Small intestine (tissue), 7 donors: Measurements from ENCODE around the gene CD226. TPM values are rescaled to one million over a fixed set of nuclear protein-coding genes. Genes with fewer than 3 reads are reported as not detected.

Source experiments
- DNase-seq, 2 donors: peaks; one replicate each; pipeline versions ENCODE4 v3.0.0 to v3.0.0-alpha.2; 2013
- FAIRE-seq: peaks from 2 replicates; lab custom pipeline; 2012; peaks lifted over from hg19 to GRCh38; lab: Jason Lieb, UNC
- H3K27ac ChIP-seq, 3 donors: one replicate each; pipeline ENCODE4 v1.5.1; 2013; ENCODE audit warnings: low read length in 2 of 3, mild to moderate bottlenecking in 2 of 3, control low read depth in 1 of 3, inconsistent platforms in 1 of 3, low read depth in 1 of 3, moderate library complexity in 1 of 3
- H3K27me3 ChIP-seq, 3 donors: one replicate each; pipeline ENCODE4 v1.6.1; 2013; ENCODE audit warnings: low read length in 3 of 3, inconsistent platforms in 1 of 3; ENCODE audit not compliant: control insufficient read depth in 3 of 3, insufficient read depth in 3 of 3
- H3K36me3 ChIP-seq, 3 donors: one replicate each; pipeline ENCODE4 v1.6.1; 2013; ENCODE audit warnings: low read length in 3 of 3, inconsistent platforms in 1 of 3, low read depth in 1 of 3, mild to moderate bottlenecking in 1 of 3, moderate library complexity in 1 of 3; ENCODE audit not compliant: control insufficient read depth in 3 of 3, insufficient read depth in 2 of 3
- H3K4me1 ChIP-seq, 3 donors: one replicate each; pipeline ENCODE4 v1.6.1; 2013; ENCODE audit warnings: low read length in 2 of 3, inconsistent platforms in 1 of 3, low read depth in 1 of 3, mild to moderate bottlenecking in 1 of 3, moderate library complexity in 1 of 3; ENCODE audit not compliant: control insufficient read depth in 3 of 3, insufficient read depth in 2 of 3
- H3K4me3 ChIP-seq, 3 donors: one replicate each; pipeline ENCODE4 v1.5.1; 2013; ENCODE audit warnings: low read length in 3 of 3, control low read depth in 1 of 3, inconsistent platforms in 1 of 3, low read depth in 1 of 3, mild to moderate bottlenecking in 1 of 3, moderate library complexity in 1 of 3
- H3K9me3 ChIP-seq, 2 donors: one replicate each; pipeline ENCODE4 v1.6.1; 2013; ENCODE audit warnings: low read depth in 1 of 2, low read length in 1 of 2; ENCODE audit not compliant: control insufficient read depth in 2 of 2, insufficient read depth in 1 of 2
- WGBS, 3 donors: extraction: QIAGEN DNeasy Blood & Tissue Kit; methylation state at CpG; one replicate each; pipeline ENCODE4 v1.1.7; 2013; 5-methylcytosine and 5-hydroxymethylcytosine counted together
- polyA plus RNA-seq, 4 donors: library from polyadenylated mRNA; stranded (reverse) in 3 of 4; unstranded in 1 of 4; fragments of 200-250 nt in 3 of 4; fragments of 120-200 nt in 1 of 4; gene quantifications; one replicate each; pipeline versions ENCODE4 v1.2.1 to v1.2.3, GENCODE V29; 2013
- donor health status: healthy with polysubstance abuse.
- donor health status: control.
- donor health status: control.
- donor health status: Bipolar disorder and iron deficiency.
- donor health status: healthy.

Gene CD226
- polyA plus RNA-seq, 4 donors, result 0.22 to 1.6 (median 0.74) TPM

DNA sequence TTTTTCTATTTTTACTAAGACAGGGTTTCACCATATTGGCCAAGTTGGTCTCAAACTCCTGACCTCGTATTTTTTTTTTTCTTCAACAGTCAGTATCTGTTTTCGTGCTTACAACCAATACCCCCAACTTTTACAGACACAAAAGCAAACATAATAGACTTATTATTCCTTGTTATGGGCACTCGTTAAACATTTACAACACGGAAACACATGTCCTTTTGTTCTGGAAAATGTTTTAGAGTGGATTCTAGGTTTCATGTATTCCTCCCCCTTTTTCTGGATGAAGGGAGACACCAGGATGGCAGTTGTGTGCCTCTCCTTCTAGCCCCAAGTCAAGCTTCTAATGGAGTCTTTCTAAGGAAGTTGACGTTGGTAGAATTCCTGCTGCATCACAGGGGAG is 88.8 kb downstream of the CD226 start:
- FAIRE-seq (no peak), DNase-seq (no peak)
- 70 to 80% (median 79%) methylated on average over 5 of the region's 5 CpGs for WGBS, 3 donors
- Histone ChIP-seq H3K27ac (no peak overlapping the region), H3K36me3 (no peaks in the 10 kb centered on the region), H3K27me3 (no peaks in the 10 kb centered on the region), H3K4me3 (no peak overlapping the region), H3K4me1 (no peaks in the 10 kb centered on the region), H3K9me3 (no peaks in the 10 kb centered on the region)

DNA sequence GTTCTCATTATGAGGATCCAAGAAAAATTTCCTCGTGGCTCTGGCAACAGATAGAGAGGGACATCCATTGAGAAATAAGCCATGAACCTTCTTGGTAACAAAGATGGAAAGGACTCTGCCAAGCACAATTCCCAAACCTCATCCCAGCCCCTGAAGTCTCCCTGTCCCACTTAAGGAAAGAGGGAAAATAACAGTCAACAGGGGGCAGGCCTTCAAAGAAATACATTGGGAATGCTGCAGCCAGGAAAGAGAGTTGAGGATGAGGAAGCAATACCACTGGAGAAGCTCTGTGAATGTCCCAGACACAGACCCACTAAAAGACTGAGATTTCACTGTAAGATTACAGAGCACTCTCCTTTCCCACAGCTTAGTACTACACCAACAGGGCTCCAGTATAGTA is 93.2 kb downstream of the CD226 start:
- no peak for FAIRE-seq
- Histone ChIP-seq H3K27me3 (no peaks in the 10 kb centered on the region), H3K4me1 (no peaks in the 10 kb centered on the region), H3K27ac (no peak overlapping the region), H3K9me3 (no peaks in the 10 kb centered on the region), H3K36me3 (no peaks in the 10 kb centered on the region), H3K4me3 (no peak overlapping the region)
- no peak for DNase-seq
- 83 to 91% (median 89%) methylated on average over 1 of the region's 1 CpG for WGBS, 3 donors

DNA sequence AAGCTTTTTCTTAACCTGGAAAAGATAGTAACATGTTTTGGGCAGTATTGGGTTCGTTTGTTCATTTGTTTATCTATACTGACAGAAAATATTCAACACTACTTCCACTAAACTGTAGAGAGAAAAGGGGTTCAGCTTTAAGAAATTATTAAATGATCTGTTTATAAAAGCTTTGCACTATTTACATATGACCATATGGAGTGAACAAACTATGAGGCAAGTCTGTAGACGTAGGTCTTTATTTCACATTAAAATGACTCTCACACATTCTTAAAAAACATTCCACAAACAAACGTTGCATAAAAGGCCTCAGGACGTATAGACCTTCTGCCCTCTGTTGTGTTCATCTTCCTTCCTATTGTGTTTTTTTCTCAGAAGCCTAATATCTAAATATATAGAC is 94.6 kb downstream of the CD226 start:
- 57 to 69% (median 66%) methylated on average over 4 of the region's 4 CpGs for WGBS, 3 donors
- no peak overlapping the region for H3K4me3 ChIP-seq
- FAIRE-seq (no peak), DNase-seq (no peak)
- H3K36me3 ChIP-seq, result no peaks in the 10 kb centered on the region
- H3K9me3 ChIP-seq, result no peaks in the 10 kb centered on the region
- no peaks in the 10 kb centered on the region for H3K27me3 ChIP-seq
- no peak overlapping the region for H3K27ac ChIP-seq
- H3K4me1 ChIP-seq, result no peaks in the 10 kb centered on the region

DNA sequence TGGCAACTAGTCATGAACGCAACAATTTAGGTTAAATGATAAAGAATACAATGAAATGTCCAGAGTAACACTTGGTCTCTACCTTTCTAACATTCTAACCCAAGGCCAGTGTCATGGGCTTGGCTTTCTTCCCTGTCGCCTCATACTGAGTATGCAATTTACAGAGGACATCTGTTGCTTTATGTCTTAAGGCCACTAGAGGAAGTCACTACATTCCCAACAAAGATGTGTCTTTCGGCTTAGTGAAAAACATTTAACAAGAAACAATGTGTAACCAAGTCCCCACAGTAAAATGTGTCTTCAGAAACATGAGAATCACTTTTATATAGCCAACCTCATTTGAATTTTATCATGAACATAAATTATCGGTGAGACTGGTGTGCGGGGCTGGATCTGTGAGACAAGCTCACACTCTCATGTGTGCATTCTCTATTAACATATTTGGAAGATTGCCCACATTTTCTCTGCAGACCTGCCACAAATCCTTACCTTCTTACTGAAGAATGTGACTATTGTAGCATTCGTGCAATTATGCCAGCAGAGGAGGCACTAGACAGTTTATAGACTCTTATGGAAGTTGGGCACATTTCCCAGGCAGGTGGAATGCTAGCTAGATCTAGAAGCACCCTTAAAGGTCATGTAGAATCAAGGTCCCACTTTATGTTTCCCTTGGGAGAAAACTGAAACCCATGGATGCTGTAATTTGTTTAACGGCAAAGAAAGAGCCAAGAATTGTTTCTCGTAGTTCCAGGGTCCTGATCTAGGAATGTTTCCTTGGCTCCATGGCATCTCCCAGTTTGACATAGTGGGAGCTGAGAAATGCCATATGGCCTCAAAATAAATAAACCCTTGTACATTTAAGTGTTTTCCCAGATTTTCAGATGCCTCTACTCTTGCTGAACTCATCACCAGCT is 101.8 kb downstream of the CD226 start:
- H3K4me1 ChIP-seq, result no peaks in the 10 kb centered on the region
- H3K9me3 ChIP-seq, result no peaks in the 10 kb centered on the region
- no peak for DNase-seq
- no peak for FAIRE-seq
- H3K27ac ChIP-seq, result no peak overlapping the region
- 54 to 73% (median 67%) methylated on average over 8 of the region's 8 CpGs for WGBS, 3 donors
- H3K36me3 ChIP-seq, result no peaks in the 10 kb centered on the region
- no peak overlapping the region for H3K4me3 ChIP-seq
- H3K27me3 ChIP-seq, result no peaks in the 10 kb centered on the region

- no peaks in the 10 kb centered on the region for H3K4me1 ChIP-seq
- FAIRE-seq, result no peak
- H3K27ac ChIP-seq, result no peak overlapping the region
- H3K27me3 ChIP-seq, result no peaks in the 10 kb centered on the region
- H3K9me3 ChIP-seq, result no peaks in the 10 kb centered on the region
- DNase-seq, result no peak
- 59 to 83% (median 65%) methylated on average over 2 of the region's 2 CpGs for WGBS, 3 donors
- H3K36me3 ChIP-seq, result no peaks in the 10 kb centered on the region
- H3K4me3 ChIP-seq, result no peak overlapping the region
These were observed 103.0 kb downstream of the CD226 start for GRCh38 chr18:69844656-69845055.

GRCh38 chr18:69843015-69843414 is 104.7 kb downstream of the CD226 start:
- Histone ChIP-seq H3K4me3 (no peak overlapping the region), H3K27ac (no peak overlapping the region), H3K9me3 (no peaks in the 10 kb centered on the region), H3K36me3 (no peaks in the 10 kb centered on the region), H3K27me3 (no peaks in the 10 kb centered on the region), H3K4me1 (no peaks in the 10 kb centered on the region)
- no peak for FAIRE-seq
- no peak for DNase-seq
- 72 to 77% (median 76%) methylated on average over 5 of the region's 5 CpGs for WGBS, 3 donors

DNA sequence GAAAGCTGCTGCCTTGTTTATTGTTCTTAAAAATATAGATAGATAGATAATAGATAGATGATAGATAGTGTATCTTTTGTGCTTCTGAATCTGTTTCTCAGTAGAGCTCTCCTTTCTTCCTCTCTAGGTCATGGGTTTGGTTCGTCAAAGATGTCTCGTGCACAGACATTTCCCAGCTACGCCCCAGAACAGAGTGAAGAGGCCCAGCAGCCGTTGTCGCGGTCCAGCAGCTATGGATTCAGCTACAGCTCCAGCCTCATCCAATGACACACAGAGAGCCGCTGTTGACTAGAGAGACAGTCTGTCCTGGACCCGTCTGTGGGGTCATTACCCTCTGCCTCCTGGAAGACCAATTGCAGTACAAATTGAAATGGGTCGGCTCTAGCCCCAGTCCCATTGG is 106.6 kb downstream of the CD226 start:
- Histone ChIP-seq H3K9me3 (no peaks in the 10 kb centered on the region), H3K4me1 (no peaks in the 10 kb centered on the region), H3K36me3 (no peaks in the 10 kb centered on the region), H3K4me3 (no peak overlapping the region), H3K27me3 (no peaks in the 10 kb centered on the region), H3K27ac (no peak overlapping the region)
- FAIRE-seq (no peak), DNase-seq (no peak)
- 86 to 95% (median 92%) methylated on average over 9 of the region's 9 CpGs for WGBS, 3 donors

GRCh38 chr18:69840445-69840844 is 107.2 kb downstream of the CD226 start:
- WGBS, 3 donors, result 84 to 88% (median 87%) methylated on average over 7 of the region's 7 CpGs
- Histone ChIP-seq H3K36me3 (no peaks in the 10 kb centered on the region), H3K9me3 (no peaks in the 10 kb centered on the region), H3K4me3 (no peak overlapping the region), H3K27me3 (no peaks in the 10 kb centered on the region), H3K27ac (no peak overlapping the region), H3K4me1 (no peaks in the 10 kb centered on the region)
- DNase-seq (no peak), FAIRE-seq (no peak)
